ENCODE results near the gene PALM3.
"Not testable (repeated sequence)": the region's sequence is repeated elsewhere in the genome, so short reads cannot be mapped to it uniquely, and the experiment has no call there.

PALM3 gene

GRCh38 chr19:14042659-14043608 is 18.9 kb downstream of the PALM3 start:
- not testable (repeated sequence) for H3K9ac ChIP-seq (ENCODE audit: low read length); H3K4me1 ChIP-seq (ENCODE audit: insufficient read depth, low read length); H3K36me3 ChIP-seq (ENCODE audit: insufficient read depth, low read length); H3K9me3 ChIP-seq (ENCODE audit: low read length); H3K4me3 ChIP-seq (ENCODE audit: low read depth in 1 of 2, low read length in 2 of 2); H3K27me3 ChIP-seq (ENCODE audit: control insufficient read depth in 1 of 2, insufficient read depth in 2 of 2, low read length in 2 of 2); H3K27ac ChIP-seq (ENCODE audit: low read depth, low read length)

GRCh38 chr19:14039181-14039580 is 22.7 kb downstream of the PALM3 start:
- Histone ChIP-seq H3K4me1 (ENCODE audit: insufficient read depth, low read length) (no peaks in the 10 kb centered on the region), H3K9ac (ENCODE audit: low read length) (no peak overlapping the region), H3K27ac (ENCODE audit: low read depth, low read length) (no peak overlapping the region), H3K27me3 (ENCODE audit: control insufficient read depth in 1 of 2, insufficient read depth in 2 of 2, low read length in 2 of 2) (no peaks in the 10 kb centered on the region), H3K36me3 (ENCODE audit: insufficient read depth, low read length) (no peaks in the 10 kb centered on the region), H3K9me3 (ENCODE audit: low read length) (no peaks in the 10 kb centered on the region), H3K4me3 (ENCODE audit: low read depth in 1 of 2, low read length in 2 of 2) (no peak overlapping the region)

- H3K27ac ChIP-seq (ENCODE audit: low read depth, low read length): no peak overlapping the region
Observed at GRCh38 chr19:14035706-14036105, 26.2 kb downstream of the PALM3 start.

GRCh38 chr19:14035159-14035558 is 26.7 kb downstream of the PALM3 start:
- not testable (repeated sequence) for H3K36me3 ChIP-seq (ENCODE audit: insufficient read depth, low read length); H3K4me3 ChIP-seq (ENCODE audit: low read depth in 1 of 2, low read length in 2 of 2); H3K4me1 ChIP-seq (ENCODE audit: insufficient read depth, low read length); H3K9ac ChIP-seq (ENCODE audit: low read length); H3K27ac ChIP-seq (ENCODE audit: low read depth, low read length); H3K9me3 ChIP-seq (ENCODE audit: low read length)
- H3K27me3 ChIP-seq (ENCODE audit: control insufficient read depth in 1 of 2, insufficient read depth in 2 of 2, low read length in 2 of 2): peaks cover 0 to 19% of the 10 kb centered on the region in 2 donors

More at GRCh38 chr19:14035706-14036105, 26.2 kb downstream of the PALM3 start:
- H3K9ac ChIP-seq (ENCODE audit: low read length): no peak overlapping the region
- no peak overlapping the region for H3K4me3 ChIP-seq (ENCODE audit: low read depth in 1 of 2, low read length in 2 of 2)
- H3K27me3 ChIP-seq (ENCODE audit: control insufficient read depth in 1 of 2, insufficient read depth in 2 of 2, low read length in 2 of 2): peaks cover 0 to 18% of the 10 kb centered on the region in 2 donors
- peaks cover 4% of the 10 kb centered on the region for H3K4me1 ChIP-seq (ENCODE audit: insufficient read depth, low read length)
- no peaks in the 10 kb centered on the region for H3K36me3 ChIP-seq (ENCODE audit: insufficient read depth, low read length)
- H3K9me3 ChIP-seq (ENCODE audit: low read length): no peaks in the 10 kb centered on the region

- no peak overlapping the region for H3K4me3 ChIP-seq (ENCODE audit: low read depth in 1 of 2, low read length in 2 of 2)
- H3K27ac ChIP-seq (ENCODE audit: low read depth, low read length): no peak overlapping the region
- no peaks in the 10 kb centered on the region for H3K9me3 ChIP-seq (ENCODE audit: low read length)
- H3K36me3 ChIP-seq (ENCODE audit: insufficient read depth, low read length): no peaks in the 10 kb centered on the region
- peaks cover 0 to 19% of the 10 kb centered on the region in 2 donors for H3K27me3 ChIP-seq (ENCODE audit: control insufficient read depth in 1 of 2, insufficient read depth in 2 of 2, low read length in 2 of 2)
- H3K4me1 ChIP-seq (ENCODE audit: insufficient read depth, low read length): peaks cover 4% of the 10 kb centered on the region
- H3K9ac ChIP-seq (ENCODE audit: low read length): no peak overlapping the region
Observed at GRCh38 chr19:14033946-14034345, 27.9 kb downstream of the PALM3 start.

- H3K27me3 ChIP-seq (ENCODE audit: control insufficient read depth in 1 of 2, insufficient read depth in 2 of 2, low read length in 2 of 2): peaks cover 0 to 19% of the 10 kb centered on the region in 2 donors
- no peak within 1 kb of the TSS for H3K9ac ChIP-seq (ENCODE audit: low read length)
- no peaks in the 10 kb centered on the region for H3K36me3 ChIP-seq (ENCODE audit: insufficient read depth, low read length)
- peak within 1 kb of the TSS; percentile 49 to 58 for H3K4me3 ChIP-seq (ENCODE audit: low read depth in 1 of 2, low read length in 2 of 2)
- no peaks in the 10 kb centered on the region for H3K9me3 ChIP-seq (ENCODE audit: low read length)
- H3K4me1 ChIP-seq (ENCODE audit: insufficient read depth, low read length): peaks cover 4% of the 10 kb centered on the region
- peak within 1 kb of the TSS; percentile 48 for H3K27ac ChIP-seq (ENCODE audit: low read depth, low read length)
Observed at GRCh38 chr19:14031719-14032480, 30.0 kb downstream of the PALM3 start, which contains the start of gene IL27RA. TSS of gene IL27RA (plus strand) at chr19:14031762. CDS start at chr19:14031873, 111 bp downstream.

- H3K9me3 ChIP-seq (ENCODE audit: low read length): no peaks in the 10 kb centered on the region
- H3K27ac ChIP-seq (ENCODE audit: low read depth, low read length): no peak overlapping the region
- H3K36me3 ChIP-seq (ENCODE audit: insufficient read depth, low read length): no peaks in the 10 kb centered on the region
- peak overlapping the region; percentile 49 to 58 for H3K4me3 ChIP-seq (ENCODE audit: low read depth in 1 of 2, low read length in 2 of 2)
- H3K9ac ChIP-seq (ENCODE audit: low read length): no peak overlapping the region
- H3K27me3 ChIP-seq (ENCODE audit: control insufficient read depth in 1 of 2, insufficient read depth in 2 of 2, low read length in 2 of 2): peaks cover 0 to 19% of the 10 kb centered on the region in 2 donors
- peaks cover 4% of the 10 kb centered on the region for H3K4me1 ChIP-seq (ENCODE audit: insufficient read depth, low read length)
Observed at GRCh38 chr19:14030997-14031718, 30.7 kb downstream of the PALM3 start.

- H3K36me3 ChIP-seq (ENCODE audit: insufficient read depth, low read length): no peaks in the 10 kb centered on the region
- H3K4me1 ChIP-seq (ENCODE audit: insufficient read depth, low read length): peaks cover 4% of the 10 kb centered on the region
- no peaks in the 10 kb centered on the region for H3K9me3 ChIP-seq (ENCODE audit: low read length)
- H3K4me3 ChIP-seq (ENCODE audit: low read depth in 1 of 2, low read length in 2 of 2): no peak overlapping the region
- H3K27me3 ChIP-seq (ENCODE audit: control insufficient read depth in 1 of 2, insufficient read depth in 2 of 2, low read length in 2 of 2): peaks cover 0 to 19% of the 10 kb centered on the region in 2 donors
- H3K9ac ChIP-seq (ENCODE audit: low read length): no peak overlapping the region
- no peak overlapping the region for H3K27ac ChIP-seq (ENCODE audit: low read depth, low read length)
Observed at GRCh38 chr19:14028901-14029300, 33.0 kb downstream of the PALM3 start.

- no peak within 1 kb of the TSS for H3K4me3 ChIP-seq (ENCODE audit: low read depth in 1 of 2, low read length in 2 of 2)
- H3K9me3 ChIP-seq (ENCODE audit: low read length): no peaks in the 10 kb centered on the region
- H3K36me3 ChIP-seq (ENCODE audit: insufficient read depth, low read length): no peaks in the 10 kb centered on the region
- no peak within 1 kb of the TSS for H3K27ac ChIP-seq (ENCODE audit: low read depth, low read length)
- peaks cover 4% of the 10 kb centered on the region for H3K4me1 ChIP-seq (ENCODE audit: insufficient read depth, low read length)
- H3K9ac ChIP-seq (ENCODE audit: low read length): no peak within 1 kb of the TSS
- H3K27me3 ChIP-seq (ENCODE audit: control insufficient read depth in 1 of 2, insufficient read depth in 2 of 2, low read length in 2 of 2): peaks cover 0 to 19% of the 10 kb centered on the region in 2 donors
Observed at GRCh38 chr19:14027856-14028450, 33.9 kb downstream of the PALM3 start, which contains the start of gene RLN3. TSS of gene RLN3 (plus strand) at chr19:14028148. CDS start at chr19:14028205, 57 bp downstream.

- H3K27me3 ChIP-seq (ENCODE audit: control insufficient read depth in 1 of 2, insufficient read depth in 2 of 2, low read length in 2 of 2): peaks cover 0 to 11% of the 10 kb centered on the region in 2 donors
- H3K4me1 ChIP-seq (ENCODE audit: insufficient read depth, low read length); H3K9me3 ChIP-seq (ENCODE audit: low read length); H3K9ac ChIP-seq (ENCODE audit: low read length); H3K27ac ChIP-seq (ENCODE audit: low read depth, low read length); H3K36me3 ChIP-seq (ENCODE audit: insufficient read depth, low read length); H3K4me3 ChIP-seq (ENCODE audit: low read depth in 1 of 2, low read length in 2 of 2): not testable (repeated sequence)
Observed at GRCh38 chr19:14026652-14027192, 35.2 kb downstream of the PALM3 start.

All from muscle layer of colon (tissue), 2 donors.